ENCODE results near the gene PTMS. TPM values are rescaled to one million over a fixed set of nuclear protein-coding genes. Genes with fewer than 3 reads are reported as not detected.

The PTMS gene
- total RNA-seq, 1 donor from 2014 or later: 266 TPM

DNA sequence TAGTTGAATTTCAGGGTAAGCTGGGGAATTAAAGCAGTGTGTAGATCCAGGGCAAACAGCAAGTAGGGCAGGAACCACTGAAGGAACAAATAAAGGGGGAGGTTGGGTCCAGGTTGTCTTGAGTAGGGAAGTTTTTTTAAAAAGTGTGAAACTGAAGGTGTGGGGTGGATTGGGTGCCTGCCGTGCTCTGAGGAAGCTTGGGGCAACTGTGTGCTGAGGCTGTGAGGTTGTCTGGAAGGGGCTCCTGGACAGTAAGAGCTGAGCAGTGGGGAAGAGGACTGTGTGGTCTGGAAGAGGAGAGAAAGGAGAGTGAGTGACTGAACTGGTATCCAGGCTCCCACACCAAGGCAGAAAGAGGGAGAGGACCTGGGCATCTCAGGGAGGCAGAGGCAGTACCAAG lies 44.6 kb downstream of the PTMS start:
- TF ChIP-seq, protein P1, sequence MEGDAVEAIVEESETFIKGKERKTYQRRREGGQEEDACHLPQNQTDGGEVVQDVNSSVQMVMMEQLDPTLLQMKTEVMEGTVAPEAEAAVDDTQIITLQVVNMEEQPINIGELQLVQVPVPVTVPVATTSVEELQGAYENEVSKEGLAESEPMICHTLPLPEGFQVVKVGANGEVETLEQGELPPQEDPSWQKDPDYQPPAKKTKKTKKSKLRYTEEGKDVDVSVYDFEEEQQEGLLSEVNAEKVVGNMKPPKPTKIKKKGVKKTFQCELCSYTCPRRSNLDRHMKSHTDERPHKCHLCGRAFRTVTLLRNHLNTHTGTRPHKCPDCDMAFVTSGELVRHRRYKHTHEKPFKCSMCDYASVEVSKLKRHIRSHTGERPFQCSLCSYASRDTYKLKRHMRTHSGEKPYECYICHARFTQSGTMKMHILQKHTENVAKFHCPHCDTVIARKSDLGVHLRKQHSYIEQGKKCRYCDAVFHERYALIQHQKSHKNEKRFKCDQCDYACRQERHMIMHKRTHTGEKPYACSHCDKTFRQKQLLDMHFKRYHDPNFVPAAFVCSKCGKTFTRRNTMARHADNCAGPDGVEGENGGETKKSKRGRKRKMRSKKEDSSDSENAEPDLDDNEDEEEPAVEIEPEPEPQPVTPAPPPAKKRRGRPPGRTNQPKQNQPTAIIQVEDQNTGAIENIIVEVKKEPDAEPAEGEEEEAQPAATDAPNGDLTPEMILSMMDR (conservative IDR thresholded peaks at IDR 0.05; ENCODE audit: low read depth, low read length): no peak
- no peak overlapping the region for H3K4me3 ChIP-seq (ENCODE audit: low read depth, low read length)
- DNase-seq (ENCODE audit: low read depth): no peak

DNA sequence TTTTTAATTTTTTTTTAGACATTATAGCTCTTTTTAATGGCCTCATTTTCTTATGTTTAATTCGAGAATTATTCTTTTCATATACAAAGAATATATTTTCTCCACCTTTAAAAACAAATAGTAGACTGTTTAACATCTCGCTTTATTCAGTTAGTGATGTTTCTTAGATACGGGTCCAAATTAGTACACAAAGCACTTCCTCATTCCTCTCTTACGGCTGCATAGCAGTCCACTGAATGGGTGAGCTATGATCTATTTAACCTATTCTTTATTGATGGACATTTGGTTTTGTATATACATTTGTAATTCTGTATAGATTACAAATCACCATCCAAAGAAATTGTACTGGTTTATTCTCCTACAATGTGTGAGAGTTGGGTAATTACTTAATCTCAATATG lies 47.2 kb downstream of the PTMS start:
- no peak for DNase-seq (ENCODE audit: low read depth)
- TF ChIP-seq, protein P1 (conservative IDR thresholded peaks at IDR 0.05; ENCODE audit: low read depth, low read length): no peak
- H3K4me3 ChIP-seq (ENCODE audit: low read depth, low read length): no peak overlapping the region

DNA sequence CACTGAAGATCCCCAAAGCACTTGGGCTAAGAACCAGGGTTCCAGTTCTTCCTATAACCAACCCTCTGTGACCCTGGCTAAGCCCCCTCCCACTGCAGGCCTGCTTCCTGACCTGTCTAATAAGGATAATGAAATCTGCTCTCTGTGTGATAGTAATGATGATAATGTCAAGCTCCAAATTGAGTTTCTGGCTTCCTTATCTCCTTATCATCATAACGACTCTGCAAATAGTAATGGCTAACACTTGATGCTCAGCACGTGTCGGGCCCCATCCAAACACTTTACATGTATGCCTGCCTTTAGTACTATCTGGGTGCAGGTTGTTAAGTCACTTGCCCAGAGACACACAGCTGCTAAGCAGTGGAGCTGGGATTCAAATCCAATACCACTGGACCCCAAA lies 50.4 kb downstream of the PTMS start:
- TF ChIP-seq, protein P1 (conservative IDR thresholded peaks at IDR 0.05; ENCODE audit: low read depth, low read length): no peak
- no peak overlapping the region for H3K4me3 ChIP-seq (ENCODE audit: low read depth, low read length)
- DNase-seq (ENCODE audit: low read depth): no peak

DNA sequence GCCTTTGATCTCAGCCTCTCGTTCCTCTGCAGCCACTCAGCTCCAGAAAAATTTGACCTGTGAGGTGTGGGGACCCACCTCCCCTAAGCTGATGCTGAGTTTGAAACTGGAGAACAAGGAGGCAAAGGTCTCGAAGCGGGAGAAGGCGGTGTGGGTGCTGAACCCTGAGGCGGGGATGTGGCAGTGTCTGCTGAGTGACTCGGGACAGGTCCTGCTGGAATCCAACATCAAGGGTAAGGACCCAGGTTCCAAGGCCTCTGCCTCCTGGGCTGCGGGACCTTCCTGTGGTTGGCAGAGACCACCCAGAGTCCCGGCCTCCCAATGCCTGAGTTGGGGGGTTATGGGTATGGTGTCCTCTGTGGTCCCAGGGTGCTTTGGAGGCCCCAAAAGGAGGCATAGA lies 50.9 kb downstream of the PTMS start:
- H3K4me3 ChIP-seq (ENCODE audit: low read depth, low read length): no peak overlapping the region
- no peak for DNase-seq (ENCODE audit: low read depth)
- TF ChIP-seq, protein P1 (conservative IDR thresholded peaks at IDR 0.05; ENCODE audit: low read depth, low read length): no peak

DNA sequence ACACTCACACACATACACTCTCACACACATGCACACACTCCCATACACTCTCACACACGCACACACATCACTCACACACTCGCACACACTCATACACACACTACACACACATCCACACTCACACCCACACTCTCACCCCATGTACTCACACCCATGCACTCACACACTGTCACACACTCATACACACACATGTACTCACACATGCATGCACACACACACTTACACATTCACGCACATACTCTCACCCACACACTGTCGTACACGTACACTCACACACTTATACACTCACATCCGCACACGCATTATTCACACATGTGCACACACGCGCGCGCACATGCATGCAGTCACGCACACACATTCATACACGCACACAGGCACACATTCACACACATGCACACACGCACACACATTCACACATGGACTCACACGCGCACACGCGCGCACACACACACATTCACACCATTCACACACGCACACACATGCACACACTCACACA lies 51.5 kb downstream of the PTMS start:
- H3K4me3 ChIP-seq (ENCODE audit: low read depth, low read length): no peak overlapping the region
- no peak for DNase-seq (ENCODE audit: low read depth)
- TF ChIP-seq, protein P1 (conservative IDR thresholded peaks at IDR 0.05; ENCODE audit: low read depth, low read length): no peak

DNA sequence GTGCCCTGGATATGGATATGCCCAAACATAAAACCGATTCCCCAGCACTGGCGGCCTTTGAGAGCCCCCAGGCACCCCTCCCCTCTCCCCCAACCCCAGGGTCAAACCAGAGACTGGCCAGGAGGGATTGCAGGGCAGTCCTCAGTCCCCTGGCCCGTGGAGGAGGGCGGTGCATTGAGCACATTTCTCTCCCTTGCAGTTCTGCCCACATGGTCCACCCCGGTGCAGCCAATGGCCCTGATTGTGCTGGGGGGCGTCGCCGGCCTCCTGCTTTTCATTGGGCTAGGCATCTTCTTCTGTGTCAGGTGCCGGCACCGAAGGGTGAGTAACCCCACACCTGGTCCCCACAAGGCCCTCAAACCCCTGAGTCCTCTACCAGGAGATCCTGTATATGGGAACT lies 52.1 kb downstream of the PTMS start:
- no peak for DNase-seq (ENCODE audit: low read depth)
- TF ChIP-seq, protein P1 (conservative IDR thresholded peaks at IDR 0.05; ENCODE audit: low read depth, low read length): no peak
- H3K4me3 ChIP-seq (ENCODE audit: low read depth, low read length): no peak overlapping the region

DNA sequence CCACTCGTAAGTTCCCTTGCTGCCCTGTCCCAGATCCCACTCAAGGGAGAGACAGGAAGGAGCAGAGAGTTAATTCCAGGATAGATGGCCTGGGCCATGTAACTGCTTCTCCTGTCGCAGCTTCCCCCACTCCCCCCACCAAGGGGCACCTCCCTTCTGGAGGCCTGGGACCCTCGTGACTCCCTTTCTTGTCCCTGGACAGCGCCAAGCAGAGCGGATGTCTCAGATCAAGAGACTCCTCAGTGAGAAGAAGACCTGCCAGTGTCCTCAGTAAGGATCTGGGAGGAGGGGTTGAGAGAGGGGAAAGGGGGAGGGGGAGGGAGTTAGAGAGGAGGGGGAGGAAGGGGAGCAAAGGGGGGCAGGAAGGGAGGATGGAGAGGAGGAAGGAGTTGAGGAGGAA lies 52.5 kb downstream of the PTMS start:
- no peak overlapping the region for H3K4me3 ChIP-seq (ENCODE audit: low read depth, low read length)
- no peak for DNase-seq (ENCODE audit: low read depth)
- TF ChIP-seq, protein P1 (conservative IDR thresholded peaks at IDR 0.05; ENCODE audit: low read depth, low read length): no peak
